GM12872 (cell line): ENCODE data around the gene DHCR24.

ENCODE experiments used
- TF ChIP-seq, protein P1 (sequence below): IDR thresholded peaks from 3 replicates; pipeline ENCODE4 v1.5.1; 2011; ENCODE audit warnings: low read depth, mild to moderate bottlenecking, low read length, moderate library complexity; ENCODE audit not compliant: insufficient read depth

DHCR24 gene

DNA sequence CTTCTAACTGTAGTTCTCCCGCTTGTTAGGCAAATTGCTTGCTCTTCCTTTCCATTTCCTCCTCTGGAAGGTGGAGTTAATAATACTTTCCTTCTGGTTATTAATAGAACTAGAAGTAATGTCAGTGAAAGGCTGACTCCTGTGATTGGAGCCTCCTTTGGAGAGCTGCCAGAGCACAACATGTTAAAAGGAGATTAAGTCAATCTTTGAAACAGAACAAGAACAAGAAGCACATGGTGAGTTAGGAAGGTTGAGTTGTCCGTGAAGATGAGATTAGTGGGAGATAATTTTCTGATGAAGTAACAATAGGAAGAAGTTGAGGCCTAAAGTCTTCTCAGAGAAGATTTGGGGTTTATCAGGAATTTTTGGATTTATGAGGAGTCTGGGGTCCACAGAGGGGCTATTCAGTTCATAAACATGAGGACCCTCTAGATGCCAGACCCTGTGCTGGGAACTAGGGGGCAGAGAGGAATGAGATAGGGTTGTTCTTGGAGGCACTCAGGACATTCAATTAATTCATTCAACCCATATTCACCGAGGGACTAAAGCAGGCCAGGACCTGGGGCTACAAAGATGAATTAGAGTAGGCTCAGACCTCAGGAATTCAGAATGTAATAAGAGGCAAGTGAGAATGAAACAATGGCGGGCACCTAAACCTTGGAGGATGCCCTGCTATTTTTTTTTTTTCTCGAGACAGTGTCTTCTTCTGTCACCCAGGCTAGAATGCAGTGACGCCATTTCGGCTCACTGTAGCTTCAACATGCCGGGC, 40.7 kb upstream of the DHCR24 start:
- TF ChIP-seq, protein P1, sequence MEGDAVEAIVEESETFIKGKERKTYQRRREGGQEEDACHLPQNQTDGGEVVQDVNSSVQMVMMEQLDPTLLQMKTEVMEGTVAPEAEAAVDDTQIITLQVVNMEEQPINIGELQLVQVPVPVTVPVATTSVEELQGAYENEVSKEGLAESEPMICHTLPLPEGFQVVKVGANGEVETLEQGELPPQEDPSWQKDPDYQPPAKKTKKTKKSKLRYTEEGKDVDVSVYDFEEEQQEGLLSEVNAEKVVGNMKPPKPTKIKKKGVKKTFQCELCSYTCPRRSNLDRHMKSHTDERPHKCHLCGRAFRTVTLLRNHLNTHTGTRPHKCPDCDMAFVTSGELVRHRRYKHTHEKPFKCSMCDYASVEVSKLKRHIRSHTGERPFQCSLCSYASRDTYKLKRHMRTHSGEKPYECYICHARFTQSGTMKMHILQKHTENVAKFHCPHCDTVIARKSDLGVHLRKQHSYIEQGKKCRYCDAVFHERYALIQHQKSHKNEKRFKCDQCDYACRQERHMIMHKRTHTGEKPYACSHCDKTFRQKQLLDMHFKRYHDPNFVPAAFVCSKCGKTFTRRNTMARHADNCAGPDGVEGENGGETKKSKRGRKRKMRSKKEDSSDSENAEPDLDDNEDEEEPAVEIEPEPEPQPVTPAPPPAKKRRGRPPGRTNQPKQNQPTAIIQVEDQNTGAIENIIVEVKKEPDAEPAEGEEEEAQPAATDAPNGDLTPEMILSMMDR, result no peak

DNA sequence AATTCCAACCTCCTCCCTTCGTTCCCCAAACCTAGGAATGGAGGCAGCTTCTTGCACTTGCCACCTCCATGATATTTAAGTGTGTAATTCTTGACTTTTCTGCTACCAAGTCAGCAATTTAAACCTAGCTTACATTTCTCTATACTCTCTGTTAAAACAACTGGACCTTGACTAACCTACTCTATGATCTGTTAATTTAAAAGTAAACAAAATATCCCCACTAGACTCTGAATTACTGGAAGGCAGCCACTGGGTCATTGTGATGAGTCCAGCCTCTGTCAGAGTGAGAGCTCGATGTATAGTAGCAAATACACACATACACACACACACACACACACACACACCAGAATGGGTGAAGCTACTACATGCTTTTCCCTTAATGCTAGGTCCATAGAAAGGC, 40.0 kb upstream of the DHCR24 start:
- TF ChIP-seq, protein P1, result no peak

DNA sequence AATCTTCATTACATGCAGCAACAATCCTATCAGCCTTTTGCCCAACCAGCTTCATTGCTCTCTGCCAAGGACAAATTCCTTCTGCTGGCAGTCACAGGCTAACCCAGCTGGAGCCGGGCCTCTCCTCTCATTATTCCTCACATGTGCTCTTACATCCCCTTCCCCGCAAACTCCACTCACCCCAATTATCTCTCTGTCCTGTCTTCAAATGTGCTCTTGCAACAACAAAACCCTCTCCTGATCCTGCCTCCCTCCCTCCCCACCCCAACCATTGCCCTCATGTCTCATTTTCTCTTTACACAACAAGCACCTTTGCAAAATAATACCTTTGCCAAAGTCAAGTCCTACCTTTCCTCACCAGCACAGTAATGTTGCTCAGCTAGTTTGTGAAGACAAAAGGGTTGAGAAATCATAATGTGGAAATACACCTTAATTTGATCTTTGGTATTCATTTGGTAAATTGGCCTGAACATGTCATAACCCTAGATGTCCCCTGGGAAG, 36.0 kb upstream of the DHCR24 start:
- TF ChIP-seq, protein P1, result no peak

DNA sequence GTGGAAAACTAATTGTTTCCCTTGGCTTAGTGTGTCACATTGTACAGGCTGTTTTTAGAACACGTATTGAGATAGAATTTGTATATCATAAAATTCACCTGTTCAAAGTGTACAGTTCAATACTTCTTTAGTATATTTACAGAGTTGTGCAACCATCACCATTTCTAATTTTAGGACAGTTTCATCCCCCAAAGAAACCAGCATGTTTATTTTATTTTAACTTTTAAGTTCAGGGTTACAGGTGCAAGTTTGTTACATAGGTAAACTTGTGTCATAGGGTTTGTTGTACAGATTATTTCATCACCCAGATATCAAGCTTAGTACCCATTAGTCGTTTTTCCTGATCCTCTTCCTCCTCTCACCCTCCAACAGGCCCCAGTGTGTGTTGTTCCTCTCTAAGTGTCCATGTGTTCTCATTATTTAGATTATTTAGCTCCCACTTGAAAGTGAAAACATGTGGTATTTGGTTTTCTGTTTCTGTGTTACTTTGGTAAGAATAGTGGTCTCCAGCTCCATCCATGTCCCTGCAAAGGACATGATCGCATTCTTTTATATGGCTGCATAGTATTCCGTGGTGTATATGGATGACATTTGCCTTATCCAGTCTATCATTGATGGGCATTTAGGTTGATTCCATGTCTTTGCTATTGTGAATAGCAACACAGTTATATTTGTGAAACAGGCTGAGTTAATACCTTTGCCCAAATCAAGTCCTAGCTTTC, 35.2 kb upstream of the DHCR24 start:
- TF ChIP-seq, protein P1, result no peak

DNA sequence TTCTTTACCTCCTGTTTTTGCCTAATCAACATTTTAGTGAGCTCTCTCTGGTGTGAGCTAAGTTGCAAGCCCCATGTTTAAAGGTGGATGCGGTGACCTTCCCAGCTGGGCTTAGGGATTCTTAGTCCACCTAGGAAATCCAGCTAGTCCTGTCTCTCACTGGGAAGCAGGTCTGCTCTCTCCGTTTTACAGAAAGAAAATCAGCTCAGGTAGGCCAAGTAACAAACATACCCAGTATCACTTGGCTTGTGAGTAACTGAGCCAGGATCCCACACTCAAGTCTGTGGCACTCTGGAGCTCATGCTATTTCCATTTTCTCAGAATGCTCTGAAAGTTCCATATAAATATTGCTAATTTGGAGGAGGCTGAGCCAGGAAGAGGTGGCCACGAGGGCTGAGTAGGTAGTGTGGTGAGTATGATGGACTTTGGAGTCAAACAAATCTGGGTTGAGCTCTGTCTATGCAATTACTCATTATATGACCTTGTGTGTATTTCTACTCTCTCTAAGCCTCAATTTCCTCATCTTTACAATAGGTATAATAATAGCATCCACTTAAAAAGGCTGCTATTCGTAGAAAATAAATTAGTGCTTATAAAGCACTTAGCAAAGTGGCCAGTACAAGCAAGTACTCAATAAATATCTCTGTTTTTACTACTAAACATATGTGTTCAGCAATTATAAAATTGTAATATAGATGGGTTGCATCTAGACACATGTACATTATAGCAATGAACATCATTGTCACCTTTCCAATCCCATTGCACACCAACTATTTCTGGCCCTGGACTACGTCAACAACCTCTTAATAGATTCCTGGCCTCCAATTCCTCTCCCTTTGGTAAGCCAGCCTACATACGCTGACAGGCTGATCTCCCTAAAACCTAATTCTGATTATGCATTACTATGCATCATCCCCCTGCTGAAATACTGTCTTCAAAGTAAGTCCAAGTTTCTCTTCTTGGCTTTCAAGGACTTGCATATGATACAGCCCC, 32.7 kb upstream of the DHCR24 start:
- TF ChIP-seq, protein P1, result no peak

DNA sequence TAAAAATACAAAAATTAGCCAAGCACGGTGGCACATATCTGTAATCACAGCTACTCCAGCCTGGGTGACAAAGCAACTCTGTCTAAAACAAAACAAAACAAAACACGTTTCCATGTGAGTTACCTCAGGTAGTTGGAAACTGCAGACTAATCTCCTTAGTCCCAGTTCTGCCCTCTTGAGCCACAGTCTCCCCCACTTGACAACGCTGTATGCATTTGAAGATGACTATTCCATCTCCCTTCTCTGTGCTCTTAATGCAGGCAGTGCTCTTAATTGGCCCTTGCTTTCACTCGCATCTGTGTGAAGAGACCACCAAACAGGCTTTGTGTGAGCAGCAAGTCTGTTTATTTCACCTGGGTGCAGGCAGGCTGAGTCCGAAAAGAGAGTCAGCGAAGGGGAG, 19.6 kb upstream of the DHCR24 start:
- TF ChIP-seq, protein P1, result no peak
